Neural crest cell (in vitro differentiated cells): Measurements from ENCODE around the gene SLC7A4. TPM values are rescaled to one million over a fixed set of nuclear protein-coding genes. Genes with fewer than 3 reads are reported as not detected.

Source experiments
- DNase-seq: peaks from one replicate; pipeline ENCODE4 v3.0.0; 2021; ENCODE audit warnings: low read depth, mixed read lengths, low spot score
- H3K27ac Mint-ChIP-seq: one replicate; pipeline ENCODE4 v1.8.0; 2021; ENCODE audit warnings: mild to moderate bottlenecking, mixed read lengths; ENCODE audit not compliant: unreplicated experiment
- H3K27me3 Mint-ChIP-seq: 2 replicates; pipeline ENCODE4 v1.8.0; 2021; ENCODE audit warnings: low read depth, mild to moderate bottlenecking, mixed read lengths
- H3K36me3 Mint-ChIP-seq: 2 replicates; pipeline ENCODE4 v1.8.0; 2021; ENCODE audit warnings: low read depth, mild to moderate bottlenecking, mixed read lengths
- H3K4me1 Mint-ChIP-seq: 2 replicates; pipeline ENCODE4 v1.8.0; 2021; ENCODE audit warnings: mixed read lengths
- H3K4me3 Mint-ChIP-seq: one replicate; pipeline ENCODE4 v1.8.0; 2021; ENCODE audit warnings: mild to moderate bottlenecking, mixed read lengths
- H3K9me3 Mint-ChIP-seq: 2 replicates; pipeline ENCODE4 v1.8.0; 2021; ENCODE audit warnings: mixed read lengths
- total RNA-seq: library from RNA; stranded (reverse); gene quantifications from 2 replicates; pipeline ENCODE4 v1.2.1, GENCODE V29; 2021
- TF ChIP-seq, protein P1 (sequence below): fragments of 200-600 bp; sonication (generic); conservative IDR thresholded peaks from 2 replicates; pipeline ENCODE4 v1.5.0; 2021; ENCODE audit warnings: antibody characterized with exemption, mild to moderate bottlenecking

SLC7A4 gene
- total RNA-seq, 1 donor from 2014 or later, result 0.26 TPM

DNA sequence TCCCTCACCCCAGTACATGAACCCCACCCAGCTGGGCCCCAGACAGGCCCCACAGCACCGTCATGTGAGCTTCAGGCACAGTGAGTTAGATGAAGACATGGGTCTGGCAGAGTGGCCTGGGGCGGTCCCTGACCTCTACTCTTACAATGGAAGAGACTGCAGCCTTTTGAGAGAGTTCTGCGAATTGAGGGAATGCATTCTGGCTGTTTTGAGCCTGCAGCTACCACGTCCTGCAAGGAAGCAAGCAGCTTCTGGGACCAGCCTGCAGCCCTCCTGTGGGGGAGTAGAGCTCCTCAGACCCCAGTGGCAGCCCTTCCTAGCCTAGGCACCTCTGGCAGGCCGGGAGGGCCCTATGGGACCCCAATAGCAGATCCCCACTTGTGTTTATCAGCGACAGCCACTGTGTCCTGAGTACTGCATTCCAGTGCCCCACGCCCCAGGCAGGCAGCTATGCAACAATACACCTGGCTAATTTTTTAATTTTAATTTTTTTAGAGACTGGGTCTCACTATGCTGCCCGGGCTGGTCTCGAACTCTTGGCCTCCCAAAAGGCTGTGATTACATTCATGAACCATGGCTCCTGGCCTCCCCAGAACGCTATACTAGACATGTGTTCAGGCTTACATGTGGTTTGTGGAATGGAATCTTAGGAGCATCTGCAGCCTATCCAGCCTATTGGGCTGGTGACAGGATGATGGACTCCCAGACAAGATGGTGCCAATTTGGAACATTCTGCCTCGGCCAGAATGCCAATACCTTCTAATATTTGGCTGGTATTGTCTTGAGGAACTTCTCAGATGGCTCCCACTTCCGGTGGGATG, 717 bp upstream of the SLC7A4 start:
- no peaks in the 10 kb centered on the region for H3K9me3 Mint-ChIP-seq
- peak; percentile 31 for DNase-seq

DNA sequence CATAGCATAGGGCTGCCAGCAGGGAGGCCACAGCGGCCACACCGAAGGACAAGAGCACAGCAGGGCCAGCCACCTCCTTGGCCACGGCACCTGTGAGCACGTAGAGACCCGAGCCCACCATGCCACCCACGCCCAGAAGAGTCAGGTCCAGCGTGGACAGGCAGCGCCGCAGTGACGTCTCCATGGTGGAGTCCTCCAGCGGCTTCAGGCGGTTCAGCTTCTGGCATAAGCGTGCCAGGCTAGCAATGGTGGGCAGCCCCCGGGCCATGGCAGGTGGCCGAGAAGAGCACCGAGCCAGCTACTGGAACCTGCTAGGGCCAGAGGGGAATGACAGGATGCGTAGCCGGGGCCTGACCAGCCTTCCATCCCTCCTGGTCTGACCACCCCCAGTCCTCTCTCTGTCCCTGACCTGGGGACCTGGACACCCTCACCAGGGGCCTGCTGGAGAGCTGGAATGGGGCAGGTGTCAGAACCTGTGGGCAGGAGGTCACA, 770 bp downstream of the SLC7A4 start:
- Mint-ChIP-seq H3K4me3 (no peak overlapping the region), H3K4me1 (peaks cover 20% of the 10 kb centered on the region), H3K27ac (no peak overlapping the region), H3K36me3 (no peaks in the 10 kb centered on the region), H3K27me3 (no peaks in the 10 kb centered on the region), H3K9me3 (no peaks in the 10 kb centered on the region)
- TF ChIP-seq, protein P1, sequence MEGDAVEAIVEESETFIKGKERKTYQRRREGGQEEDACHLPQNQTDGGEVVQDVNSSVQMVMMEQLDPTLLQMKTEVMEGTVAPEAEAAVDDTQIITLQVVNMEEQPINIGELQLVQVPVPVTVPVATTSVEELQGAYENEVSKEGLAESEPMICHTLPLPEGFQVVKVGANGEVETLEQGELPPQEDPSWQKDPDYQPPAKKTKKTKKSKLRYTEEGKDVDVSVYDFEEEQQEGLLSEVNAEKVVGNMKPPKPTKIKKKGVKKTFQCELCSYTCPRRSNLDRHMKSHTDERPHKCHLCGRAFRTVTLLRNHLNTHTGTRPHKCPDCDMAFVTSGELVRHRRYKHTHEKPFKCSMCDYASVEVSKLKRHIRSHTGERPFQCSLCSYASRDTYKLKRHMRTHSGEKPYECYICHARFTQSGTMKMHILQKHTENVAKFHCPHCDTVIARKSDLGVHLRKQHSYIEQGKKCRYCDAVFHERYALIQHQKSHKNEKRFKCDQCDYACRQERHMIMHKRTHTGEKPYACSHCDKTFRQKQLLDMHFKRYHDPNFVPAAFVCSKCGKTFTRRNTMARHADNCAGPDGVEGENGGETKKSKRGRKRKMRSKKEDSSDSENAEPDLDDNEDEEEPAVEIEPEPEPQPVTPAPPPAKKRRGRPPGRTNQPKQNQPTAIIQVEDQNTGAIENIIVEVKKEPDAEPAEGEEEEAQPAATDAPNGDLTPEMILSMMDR, result no peak
- DNase-seq, result no peak

More for the DNA sequence above, 717 bp upstream of the SLC7A4 start:
- TF ChIP-seq, protein P1, result no peak
- Mint-ChIP-seq H3K4me1 (peaks cover 20% of the 10 kb centered on the region), H3K27me3 (no peaks in the 10 kb centered on the region), H3K36me3 (no peaks in the 10 kb centered on the region), H3K4me3 (no peak overlapping the region), H3K27ac (no peak overlapping the region)

DNA sequence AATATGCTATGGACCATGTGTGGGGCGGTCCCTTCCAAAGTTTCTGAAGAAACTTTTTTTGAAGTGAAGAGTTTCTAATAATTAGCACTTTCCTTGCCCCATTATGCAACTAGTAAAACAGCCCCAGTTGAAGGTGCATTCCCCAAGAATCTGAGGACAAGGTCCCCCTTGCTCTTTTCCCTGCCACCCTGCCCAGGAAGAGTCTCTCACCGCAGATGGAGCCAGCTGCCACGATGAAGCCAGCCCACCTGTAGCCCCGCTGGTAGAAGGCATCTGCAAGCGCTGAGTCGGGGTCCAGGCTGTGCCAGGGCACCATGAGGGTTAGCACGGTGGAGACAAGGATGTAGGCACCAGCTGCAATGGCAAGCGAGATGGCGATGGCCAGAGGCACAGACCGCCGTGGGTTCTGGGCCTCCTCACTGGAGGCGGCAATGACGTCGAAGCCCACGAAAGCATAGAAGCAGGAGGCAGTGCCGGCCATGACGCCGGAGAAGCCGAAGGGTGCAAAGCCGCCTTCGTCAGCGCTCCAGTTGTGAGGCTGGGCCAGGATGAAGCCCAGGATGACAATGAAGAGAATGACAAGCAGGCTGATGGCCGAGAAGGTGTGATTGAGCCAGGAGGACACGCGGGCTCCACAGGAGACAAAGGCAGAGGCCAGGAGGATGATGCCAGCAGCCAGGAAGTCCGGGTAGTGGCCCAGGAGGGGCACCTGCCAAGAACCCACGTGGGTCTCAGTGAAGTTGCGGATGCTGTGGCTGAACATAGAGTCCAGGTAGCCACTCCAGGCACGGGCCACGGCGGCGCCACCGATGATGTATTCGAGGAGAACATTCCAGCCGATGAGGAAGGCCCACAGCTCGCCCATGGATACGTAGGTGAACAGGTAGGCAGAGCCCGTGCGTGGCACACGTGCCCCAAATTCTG, 1.5 kb downstream of the SLC7A4 start:
- Mint-ChIP-seq H3K4me3 (no peak overlapping the region), H3K27ac (no peak overlapping the region)
- TF ChIP-seq, protein P1, result no peak

DNA sequence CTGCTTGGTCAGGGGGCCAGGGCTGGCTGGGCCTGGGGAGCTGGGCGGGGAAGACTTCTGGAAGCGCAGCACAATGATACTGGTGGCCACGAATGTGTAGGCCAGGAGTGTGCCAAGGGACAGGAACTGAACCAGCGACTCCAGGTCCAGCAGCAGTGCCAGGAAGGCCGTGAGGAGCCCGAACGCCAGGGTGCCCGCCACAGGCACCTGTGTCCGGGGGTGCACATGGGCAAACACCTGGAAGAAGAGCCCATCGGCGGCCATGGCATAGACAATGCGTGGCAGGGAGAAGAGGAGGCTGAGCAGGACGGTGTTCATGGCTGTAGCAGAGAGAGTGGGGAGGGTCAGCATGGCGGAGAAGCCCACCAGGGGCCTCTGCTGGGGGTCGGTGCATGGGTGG, 2.3 kb downstream of the SLC7A4 start:
- DNase-seq, result no peak
- TF ChIP-seq, protein P1, result no peak
- H3K9me3 Mint-ChIP-seq, result no peaks in the 10 kb centered on the region
- no peaks in the 10 kb centered on the region for H3K27me3 Mint-ChIP-seq
- H3K36me3 Mint-ChIP-seq, result no peaks in the 10 kb centered on the region
- H3K27ac Mint-ChIP-seq, result peak overlapping the region; percentile 43
- H3K4me3 Mint-ChIP-seq, result peak overlapping the region; percentile 27
- H3K4me1 Mint-ChIP-seq, result peaks cover 20% of the 10 kb centered on the region

More for the DNA sequence above, 1.5 kb downstream of the SLC7A4 start:
- H3K27me3 Mint-ChIP-seq, result no peaks in the 10 kb centered on the region
- H3K36me3 Mint-ChIP-seq, result no peaks in the 10 kb centered on the region
- H3K4me1 Mint-ChIP-seq, result peaks cover 20% of the 10 kb centered on the region
- no peaks in the 10 kb centered on the region for H3K9me3 Mint-ChIP-seq
- DNase-seq, result no peak

DNA sequence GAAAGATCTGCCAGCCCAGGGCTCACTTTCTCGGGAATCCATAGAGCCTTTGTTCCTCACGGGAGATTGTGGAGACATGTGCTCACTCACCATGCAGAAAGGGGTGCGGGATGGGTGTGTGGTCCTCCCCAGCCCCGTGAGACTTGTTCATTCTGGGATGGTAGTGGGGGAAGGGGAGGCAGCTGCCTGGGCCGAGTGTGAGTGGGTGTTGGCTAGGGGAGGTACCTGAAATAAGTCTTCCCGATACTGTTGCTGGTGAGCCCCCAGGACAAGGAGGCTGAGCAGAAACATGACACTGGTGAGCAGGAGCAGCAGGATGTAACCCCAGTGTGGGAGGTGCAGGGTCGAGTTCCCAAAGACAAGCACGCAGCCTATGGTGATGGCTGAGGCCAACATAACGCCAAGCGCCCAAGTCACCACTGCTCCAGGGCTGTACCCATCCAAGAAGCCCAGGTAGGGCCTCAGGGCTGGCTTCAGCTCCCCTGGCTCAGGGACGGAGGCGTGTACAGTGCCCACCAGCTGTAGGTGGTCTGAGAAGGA, 2.8 kb downstream of the SLC7A4 start:
- Mint-ChIP-seq H3K4me3 (no peak overlapping the region), H3K9me3 (no peaks in the 10 kb centered on the region), H3K36me3 (no peaks in the 10 kb centered on the region), H3K27ac (peak overlapping the region; percentile 94), H3K4me1 (peaks cover 20% of the 10 kb centered on the region), H3K27me3 (no peaks in the 10 kb centered on the region)
- TF ChIP-seq, protein P1, result no peak
- DNase-seq, result no peak
